Activated T-cell treated with anti-CD3 and anti-CD28 coated beads for 48 hours (primary cell): Measurements from ENCODE around the gene GALNTL6.

Source experiments
- DNase-seq: peaks from one replicate; pipeline ENCODE4 v3.0.0-alpha.2; 2020; ENCODE audit warnings: low read depth

GALNTL6 gene

GRCh38 chr4:172007889-172008288, 194.7 kb downstream of the GALNTL6 start:
- no peak for DNase-seq

DNA sequence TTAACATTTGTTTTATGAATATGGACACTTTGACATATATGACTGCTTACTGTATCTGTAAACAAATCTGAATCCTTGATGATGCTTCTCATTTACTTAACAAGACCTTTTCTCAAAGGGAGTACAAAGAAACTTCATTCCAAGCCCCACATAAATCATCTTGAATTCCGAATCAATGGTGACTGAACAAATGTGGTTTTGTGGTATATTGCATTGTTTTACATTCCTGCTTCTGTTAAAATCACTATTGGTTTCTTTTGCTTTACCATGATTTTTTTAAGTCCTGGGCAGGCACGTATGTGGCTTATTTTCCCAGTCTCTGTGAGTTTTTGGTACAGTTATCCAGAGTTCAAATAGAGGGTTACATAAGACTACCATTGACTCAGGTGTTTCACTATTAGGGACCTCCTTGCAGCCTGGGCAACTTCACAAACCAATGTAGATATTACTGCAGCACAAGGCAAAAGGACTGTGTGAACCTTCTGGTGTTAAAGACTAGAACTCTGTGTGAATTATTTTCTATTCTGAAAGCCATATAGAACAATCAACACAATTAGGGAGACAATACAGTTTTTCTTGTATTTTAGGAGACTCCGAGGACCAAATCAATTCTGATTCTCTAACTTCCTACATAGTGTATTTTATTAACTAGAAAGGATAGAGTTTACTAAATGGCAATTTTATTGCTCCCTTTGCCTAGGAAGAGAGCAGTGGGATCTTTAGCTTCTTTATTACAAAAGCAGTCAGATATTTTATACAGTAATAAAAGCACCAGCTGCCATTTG, 196.4 kb downstream of the GALNTL6 start:
- DNase-seq: no peak

DNA sequence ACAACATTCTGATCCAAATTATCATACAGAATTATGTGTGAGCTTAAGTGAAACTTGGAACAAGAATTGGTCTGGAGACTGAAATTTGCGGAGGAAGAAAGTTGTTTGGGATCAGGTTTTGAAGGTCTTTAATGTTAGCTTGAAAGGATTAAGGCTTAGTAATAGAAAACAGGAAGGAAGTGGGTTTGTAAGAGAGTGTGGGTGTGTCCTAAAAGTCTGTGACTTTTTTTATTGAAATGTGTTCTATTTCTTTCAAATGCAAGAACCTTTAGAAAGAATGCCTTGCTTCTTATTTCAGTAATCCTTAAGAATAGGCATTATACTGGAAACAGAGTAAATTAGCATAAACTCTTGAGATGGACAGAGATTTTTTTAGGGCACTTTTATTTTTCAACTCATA, 198.0 kb downstream of the GALNTL6 start:
- DNase-seq: no peak

GRCh38 chr4:172018358-172018757, 205.2 kb downstream of the GALNTL6 start:
- DNase-seq: no peak

DNA sequence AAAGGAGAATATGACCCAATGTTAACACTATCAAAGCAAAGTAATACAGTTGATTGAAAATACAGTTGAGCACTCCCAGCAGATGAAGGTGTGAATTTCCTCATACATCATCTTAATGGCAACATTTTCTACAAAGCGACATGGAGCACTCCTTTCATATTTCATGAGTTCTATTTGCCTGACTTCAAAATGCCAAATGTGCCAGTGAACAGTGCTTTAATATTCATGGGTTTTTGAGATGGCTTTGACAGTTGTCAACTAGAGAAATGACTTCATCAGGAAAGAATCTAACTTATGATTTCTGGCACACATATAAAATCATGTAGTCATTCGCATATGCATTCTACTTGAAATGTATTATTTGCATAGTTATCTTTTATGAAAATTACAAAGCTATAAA, 222.4 kb downstream of the GALNTL6 start:
- no peak for DNase-seq

DNA sequence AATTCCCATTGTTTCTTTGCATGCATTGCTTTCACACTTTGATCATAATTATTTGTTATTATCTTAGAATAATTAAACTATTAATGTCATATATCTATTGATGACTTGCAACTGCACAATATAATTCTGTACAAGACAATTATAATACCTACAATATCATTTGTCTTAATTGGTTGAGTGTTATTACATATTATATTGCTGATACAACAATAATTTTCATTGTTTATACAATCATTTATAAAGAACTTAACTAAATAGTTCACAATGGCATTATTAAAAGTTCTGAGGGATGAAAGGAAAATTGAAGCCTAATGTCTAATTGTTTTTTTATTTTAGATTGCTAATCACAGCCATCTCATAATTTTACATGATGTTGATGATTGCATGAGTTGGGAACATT, 227.6 kb downstream of the GALNTL6 start:
- DNase-seq: no peak

DNA sequence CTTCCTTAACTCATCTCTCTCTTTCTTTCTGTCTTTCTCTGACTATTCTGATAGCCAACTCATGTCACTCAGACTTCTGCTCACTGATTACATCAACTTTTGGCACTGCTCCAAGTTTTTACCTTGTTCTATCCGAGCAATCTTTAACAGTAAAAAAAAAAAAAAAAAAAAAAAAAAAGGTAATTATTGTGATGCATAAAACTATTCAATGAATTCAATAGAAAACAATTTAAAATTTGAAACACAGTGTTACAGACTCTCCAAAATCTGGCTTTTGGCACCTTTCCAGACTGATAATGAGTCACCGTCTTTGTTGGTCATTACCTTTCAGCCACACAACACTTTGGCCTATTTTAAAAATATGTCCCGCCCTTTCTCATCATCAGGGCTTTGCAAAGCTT, 229.5 kb downstream of the GALNTL6 start:
- no peak for DNase-seq

DNA sequence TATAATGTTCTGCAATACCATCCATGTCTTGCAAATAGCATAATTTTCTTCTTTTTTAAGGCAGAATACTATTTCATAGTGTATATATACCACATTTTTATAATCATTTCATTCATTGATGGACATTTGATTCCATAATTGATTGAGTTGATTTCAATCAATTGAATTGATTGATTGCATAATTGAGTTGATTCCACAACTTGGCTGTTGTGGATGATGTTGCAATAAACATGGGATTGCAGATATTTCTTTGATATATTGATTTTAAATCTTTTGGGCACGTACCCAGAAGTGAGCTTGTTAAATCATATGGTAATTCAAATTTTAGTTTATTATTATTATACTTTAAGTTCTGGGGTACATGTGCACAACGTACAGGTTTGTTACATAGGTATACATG, 232.8 kb downstream of the GALNTL6 start:
- no peak for DNase-seq

DNA sequence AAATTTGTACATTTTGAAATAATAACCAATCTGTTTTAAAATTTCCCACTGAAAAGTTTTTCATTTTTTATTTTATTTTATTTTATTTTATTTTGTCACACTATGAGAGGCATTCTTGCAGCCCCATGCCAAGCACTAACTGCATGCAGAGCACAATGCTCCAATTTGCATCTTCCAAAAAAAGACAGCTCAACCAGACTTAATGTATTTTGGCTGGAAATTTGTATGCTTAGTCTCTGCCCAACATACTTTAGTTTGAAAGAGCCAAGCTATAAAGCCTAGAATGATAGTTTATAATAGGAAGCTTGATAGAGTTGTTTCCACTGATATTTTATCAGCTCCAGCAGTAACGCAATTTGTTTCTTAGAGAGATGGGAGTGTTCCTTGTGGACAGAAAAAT, 235.5 kb downstream of the GALNTL6 start:
- DNase-seq: no peak

DNA sequence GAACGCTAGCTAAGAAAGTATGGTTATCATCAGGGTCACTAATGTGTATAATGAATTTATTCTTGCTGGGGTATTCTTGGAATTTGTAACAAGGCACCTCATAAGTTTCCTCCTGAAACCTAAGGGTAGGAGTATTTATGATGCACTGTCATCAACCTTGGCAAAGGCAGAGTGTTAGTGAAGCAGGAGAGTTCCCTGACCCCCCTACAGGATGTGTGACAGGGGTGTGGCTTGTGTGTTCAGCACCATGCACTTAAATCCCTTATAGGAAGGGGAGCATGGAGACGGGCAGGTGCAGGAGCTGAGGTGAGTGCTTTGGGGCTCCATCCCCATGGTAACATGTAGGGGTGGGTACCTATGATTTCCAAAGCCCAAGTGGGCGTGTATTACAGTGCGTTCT, 237.7 kb downstream of the GALNTL6 start:
- no peak for DNase-seq

- no peak for DNase-seq
Measured at GRCh38 chr4:172055046-172055445, 241.8 kb downstream of the GALNTL6 start.

GRCh38 chr4:172055498-172055897, 242.3 kb downstream of the GALNTL6 start:
- DNase-seq: no peak

DNA sequence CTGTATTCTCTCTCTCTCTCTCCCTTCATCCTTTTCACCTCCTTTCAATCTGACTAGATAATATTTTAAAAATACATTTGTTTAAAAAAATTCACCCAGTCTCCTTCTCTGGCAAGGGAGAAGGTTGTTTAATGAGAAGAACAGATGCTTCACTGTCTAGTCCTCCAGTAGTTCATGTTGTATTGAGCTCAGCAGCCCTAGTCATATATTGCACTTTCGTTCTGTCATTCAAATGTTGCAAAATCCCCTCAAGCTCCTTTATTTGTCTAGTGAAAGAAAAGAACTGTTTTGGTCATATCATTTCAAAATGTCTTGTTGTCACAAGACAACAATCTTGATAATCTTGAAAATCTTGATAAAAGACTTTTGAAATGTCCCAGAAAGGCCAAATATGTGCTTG, 248.0 kb downstream of the GALNTL6 start:
- no peak for DNase-seq

GRCh38 chr4:172068506-172068905, 255.3 kb downstream of the GALNTL6 start:
- no peak for DNase-seq

- DNase-seq: no peak
Measured at GRCh38 chr4:172073590-172073989, 260.4 kb downstream of the GALNTL6 start.

DNA sequence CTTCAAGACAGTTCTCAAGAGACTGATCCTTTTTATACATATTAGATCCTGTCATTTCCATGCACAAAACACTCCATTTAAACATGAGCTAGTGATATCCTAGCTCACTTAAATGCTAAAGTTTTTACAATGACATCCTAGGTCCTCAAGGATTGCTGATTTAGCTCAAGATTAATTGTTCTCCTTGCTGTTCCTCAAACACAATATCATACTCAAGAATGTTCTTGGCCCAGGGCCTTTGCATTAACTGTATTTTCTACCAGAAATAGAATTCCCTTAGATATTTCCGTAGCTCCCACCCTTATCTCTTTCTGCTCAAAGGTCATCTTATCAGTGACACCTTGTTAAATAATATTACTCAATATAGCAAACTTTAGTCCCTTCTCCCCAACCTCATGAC, 270.1 kb downstream of the GALNTL6 start:
- DNase-seq: no peak

DNA sequence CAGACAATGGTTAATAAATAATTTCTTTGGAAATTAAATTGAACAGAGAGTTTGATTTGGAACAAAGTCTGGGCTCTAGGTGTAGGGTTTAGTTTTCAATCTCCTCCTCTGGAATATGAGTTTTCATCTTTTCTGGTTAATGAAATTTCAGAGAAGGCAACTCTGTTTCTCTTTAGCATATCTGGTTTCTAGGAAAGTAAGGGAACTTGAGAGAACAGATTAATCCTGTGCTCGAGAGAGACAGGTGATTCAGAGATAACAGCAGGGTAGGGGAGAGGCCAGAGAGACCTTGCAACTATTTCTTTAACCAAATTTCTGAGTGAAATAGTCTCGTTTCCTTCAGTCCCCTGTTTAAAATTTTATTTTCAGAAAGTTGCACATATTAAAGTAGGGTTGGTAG, 275.4 kb downstream of the GALNTL6 start:
- no peak for DNase-seq

GRCh38 chr4:172095161-172095560, 282.0 kb downstream of the GALNTL6 start:
- no peak for DNase-seq

DNA sequence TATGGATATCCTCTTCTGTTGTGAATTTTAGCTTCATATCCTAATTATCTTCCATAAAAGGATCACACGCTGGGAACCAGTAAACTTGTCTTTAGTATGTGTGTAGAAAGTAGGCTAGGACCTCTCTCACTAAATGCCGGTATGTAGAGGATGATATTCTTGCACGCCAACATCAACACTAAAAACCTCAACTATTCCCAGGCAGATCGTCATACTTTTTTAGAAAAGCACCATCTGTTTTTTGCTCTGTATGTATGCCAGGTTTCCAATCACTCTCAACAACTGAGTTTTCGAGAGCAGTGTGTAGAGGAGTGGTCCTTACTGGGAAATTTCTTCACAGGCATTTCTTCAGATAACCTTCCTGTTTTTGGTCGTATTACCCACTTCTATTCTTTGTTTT, 283.6 kb downstream of the GALNTL6 start:
- DNase-seq: no peak

- DNase-seq: no peak
Measured at GRCh38 chr4:172099376-172099775, 286.2 kb downstream of the GALNTL6 start.

DNA sequence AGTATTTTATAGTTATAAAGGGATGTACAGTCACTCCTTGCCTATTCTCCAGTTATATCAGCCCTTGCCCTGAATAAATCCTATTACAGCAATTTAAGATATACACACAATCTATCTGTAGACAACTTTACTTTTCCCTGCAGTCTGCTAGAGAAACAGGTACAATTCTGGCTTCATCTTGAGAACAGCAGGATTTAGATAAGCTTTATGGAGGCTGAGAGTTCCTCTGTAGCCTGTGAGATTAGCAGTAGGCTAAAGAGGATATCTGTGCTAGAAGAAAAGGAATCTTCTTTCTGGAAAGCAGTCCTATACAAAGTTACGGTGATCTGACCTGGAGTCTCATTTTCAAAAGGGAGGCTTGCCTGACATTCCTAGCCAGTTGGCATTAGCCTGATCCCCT, 290.3 kb downstream of the GALNTL6 start:
- DNase-seq: no peak

- DNase-seq: no peak
Measured at GRCh38 chr4:172104539-172104938, 291.3 kb downstream of the GALNTL6 start.

DNA sequence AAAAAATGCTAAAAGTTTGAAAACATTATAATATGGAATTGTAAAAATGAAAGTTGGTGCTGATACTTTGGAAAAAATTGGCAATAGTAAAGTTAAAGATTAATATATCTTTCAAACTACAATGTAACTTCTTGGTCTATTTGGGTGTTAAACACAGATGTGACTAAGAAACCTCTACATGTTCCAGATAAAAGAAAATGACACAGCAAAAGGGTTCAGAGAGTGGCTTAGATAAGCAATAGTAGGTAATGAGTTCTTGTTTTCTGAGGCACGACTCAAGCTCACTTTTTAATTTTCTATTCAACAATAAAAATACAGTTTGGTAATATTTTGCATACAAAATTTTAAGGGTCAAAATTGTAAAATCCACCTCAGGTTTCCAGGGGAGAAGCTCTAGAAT, 292.7 kb downstream of the GALNTL6 start:
- no peak for DNase-seq

DNA sequence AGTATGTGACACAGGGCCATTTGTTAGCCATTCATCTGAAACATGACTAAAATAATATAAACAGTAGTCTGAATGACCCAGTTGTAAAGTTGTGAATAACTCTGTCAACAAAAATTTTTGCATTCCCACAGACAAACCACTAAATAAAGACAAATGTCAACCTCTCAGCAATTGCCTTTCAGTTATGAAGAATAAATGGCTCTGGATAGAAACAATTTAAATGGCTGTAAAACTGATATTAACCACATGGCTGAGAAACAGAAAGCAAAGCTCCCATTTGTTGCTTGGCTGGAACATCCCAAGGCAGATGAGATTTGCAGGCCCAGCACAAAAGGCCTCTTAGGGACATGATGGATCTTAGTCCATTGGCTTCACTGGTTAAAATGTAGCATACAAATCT, 296.3 kb downstream of the GALNTL6 start:
- no peak for DNase-seq
